GM18498 (cell line): Measurements from ENCODE around the gene DLG2.

Source experiments
- ATAC-seq: cut with Tn5 transposase; IDR thresholded peaks from one replicate; pipeline ENCODE4 v1.9.1; 2021; ENCODE audit warnings: mild to moderate bottlenecking, moderate library complexity; ENCODE audit not compliant: unreplicated experiment

DLG2 gene

DNA sequence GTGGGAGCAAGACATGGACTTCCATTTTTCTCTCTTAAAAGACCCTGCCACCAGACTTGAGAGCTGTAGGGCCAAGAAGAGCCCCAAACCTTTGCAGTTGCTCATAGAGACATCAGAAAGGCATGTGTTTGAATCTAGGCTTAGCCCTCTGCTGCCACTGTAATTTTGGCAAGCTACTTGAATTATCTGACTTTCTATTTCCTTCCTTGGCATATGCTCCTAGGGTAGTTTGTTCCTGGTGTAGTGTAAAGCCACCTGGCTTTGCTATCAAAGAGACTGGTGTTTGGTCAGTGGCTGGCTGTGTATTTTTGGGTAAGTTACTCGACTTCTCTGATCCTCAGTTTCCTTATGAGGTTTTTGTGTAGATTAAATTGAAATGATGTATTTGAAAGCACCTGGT lies 2088.9 kb downstream of the DLG2 start:
- no peak for ATAC-seq

GRCh38 chr11:83537131-83537610 lies 2090.0 kb downstream of the DLG2 start:
- ATAC-seq: no peak

DNA sequence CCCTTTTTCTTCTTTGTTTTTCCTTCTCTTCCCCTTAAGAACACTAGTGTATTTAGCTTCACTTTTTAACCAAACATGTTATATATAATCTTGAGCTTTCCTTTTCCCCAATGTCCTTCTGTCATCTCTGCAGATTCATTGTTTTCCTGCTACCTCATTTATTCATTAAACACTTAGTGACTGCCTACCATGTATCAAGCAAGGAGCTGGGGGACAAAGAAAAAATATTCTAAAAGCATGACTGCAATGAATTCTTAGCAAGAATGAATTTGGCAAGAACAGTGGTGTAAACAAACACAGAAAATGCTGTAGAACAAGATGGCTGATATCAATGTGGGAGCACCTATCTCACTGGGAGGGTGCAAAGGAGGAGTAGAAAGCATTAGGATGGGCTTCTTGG lies 2094.0 kb downstream of the DLG2 start:
- ATAC-seq: no peak

DNA sequence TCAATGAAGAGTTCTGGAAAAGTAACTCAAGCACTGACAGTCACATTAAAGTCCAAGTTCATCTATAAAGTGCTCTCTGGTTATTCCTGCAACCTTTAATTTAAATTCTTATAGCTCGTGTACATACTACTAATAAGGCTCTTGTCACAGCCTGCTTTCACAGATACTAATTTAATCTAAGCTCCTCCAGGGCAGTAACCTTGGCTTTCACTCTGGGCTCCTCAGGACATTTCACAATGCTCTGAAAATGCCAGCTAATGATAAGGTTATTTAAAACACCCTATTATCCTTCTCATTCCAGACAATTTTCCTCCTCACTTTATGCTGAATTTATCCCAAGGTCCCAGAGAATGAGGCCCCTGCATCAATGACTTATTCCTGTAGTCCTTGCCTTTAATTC lies 2098.3 kb downstream of the DLG2 start:
- no peak for ATAC-seq

DNA sequence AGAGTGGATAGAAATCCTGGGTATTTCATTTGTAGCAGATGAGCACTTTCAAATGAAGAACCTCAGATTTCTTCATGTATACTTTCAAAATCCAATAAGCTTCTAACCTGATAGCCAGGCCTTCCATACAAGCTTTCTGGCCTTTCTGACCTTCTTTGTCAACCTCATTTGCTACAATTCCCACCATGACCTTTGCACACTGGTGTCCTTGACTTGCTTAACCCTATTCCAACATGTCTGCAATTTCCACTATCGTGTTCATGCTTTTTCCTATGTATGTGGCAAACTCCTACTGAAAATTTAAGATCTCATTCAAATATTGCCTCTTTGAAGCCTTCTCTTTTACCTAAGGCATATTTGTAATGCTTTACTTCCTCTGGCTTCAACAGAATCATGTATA lies 2098.9 kb downstream of the DLG2 start:
- ATAC-seq: no peak

DNA sequence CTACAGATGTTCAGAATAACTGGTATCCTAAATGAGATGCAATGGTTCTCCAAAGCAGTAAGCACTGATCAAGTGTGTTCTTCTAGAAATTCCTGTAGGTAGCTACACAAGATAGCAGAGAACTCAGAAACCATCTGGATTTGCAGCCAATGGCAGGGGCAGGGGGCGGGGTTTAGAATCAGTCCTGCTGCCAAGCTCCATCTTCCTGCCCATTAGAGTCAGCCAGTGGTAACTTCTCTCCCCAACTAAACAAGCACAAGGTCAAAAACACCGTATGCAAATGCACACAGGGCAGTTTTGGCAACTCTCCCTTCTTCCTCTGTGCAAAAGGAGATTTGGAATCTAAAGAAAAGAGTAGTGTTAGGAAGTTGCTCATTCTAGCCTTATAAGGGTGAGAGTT lies 2103.5 kb downstream of the DLG2 start:
- ATAC-seq: no peak

GRCh38 chr11:83522911-83523310 lies 2104.2 kb downstream of the DLG2 start:
- ATAC-seq: no peak

- ATAC-seq: no peak
Measured at GRCh38 chr11:83521647-83522596, 2105.2 kb downstream of the DLG2 start.

GRCh38 chr11:83520849-83521248 lies 2106.3 kb downstream of the DLG2 start:
- ATAC-seq: no peak

- ATAC-seq: no peak
Measured at GRCh38 chr11:83511646-83512045, 2115.5 kb downstream of the DLG2 start.

DNA sequence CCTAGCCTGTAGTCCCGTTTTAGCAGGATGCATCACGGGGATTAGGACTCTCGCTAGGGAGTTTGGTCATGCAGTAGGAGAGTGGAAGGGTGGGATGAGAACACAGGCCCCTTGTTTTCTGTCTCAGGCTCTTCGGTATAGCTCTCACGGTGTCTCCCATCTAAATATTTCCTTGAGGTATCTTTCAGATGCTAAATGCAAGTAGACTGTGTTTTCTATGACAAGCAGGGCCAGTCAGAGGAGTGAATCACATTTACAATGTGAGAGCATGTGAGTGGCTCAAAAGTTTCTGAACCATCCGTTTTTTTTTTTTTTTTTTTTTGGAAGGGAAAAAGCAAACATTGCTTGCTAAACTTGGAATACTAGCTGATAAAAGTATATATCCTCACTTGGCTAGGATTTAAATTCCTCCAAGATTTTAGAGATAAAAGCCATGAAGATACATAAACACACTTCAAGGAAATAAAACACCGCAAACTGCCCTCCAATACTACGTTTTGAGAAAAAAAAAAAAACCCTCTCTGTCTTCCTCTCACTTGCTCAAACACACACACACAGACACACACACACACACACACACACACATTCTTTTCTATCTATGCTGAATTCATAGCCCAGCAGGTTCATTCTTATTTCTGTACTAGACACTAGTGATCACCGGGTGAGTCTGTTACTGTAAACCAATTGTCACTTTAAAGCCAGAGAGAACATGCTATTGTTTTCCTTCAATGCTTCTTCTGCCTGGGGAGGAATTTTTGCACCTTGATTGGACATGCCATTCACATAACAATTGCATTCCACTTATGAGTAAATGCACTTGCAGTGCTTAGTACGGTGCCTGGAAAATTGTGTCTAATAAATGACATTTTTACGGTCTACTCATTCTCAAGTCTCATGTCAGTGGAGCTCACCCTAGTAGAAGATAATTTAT lies 2116.3 kb downstream of the DLG2 start:
- no peak for ATAC-seq

DNA sequence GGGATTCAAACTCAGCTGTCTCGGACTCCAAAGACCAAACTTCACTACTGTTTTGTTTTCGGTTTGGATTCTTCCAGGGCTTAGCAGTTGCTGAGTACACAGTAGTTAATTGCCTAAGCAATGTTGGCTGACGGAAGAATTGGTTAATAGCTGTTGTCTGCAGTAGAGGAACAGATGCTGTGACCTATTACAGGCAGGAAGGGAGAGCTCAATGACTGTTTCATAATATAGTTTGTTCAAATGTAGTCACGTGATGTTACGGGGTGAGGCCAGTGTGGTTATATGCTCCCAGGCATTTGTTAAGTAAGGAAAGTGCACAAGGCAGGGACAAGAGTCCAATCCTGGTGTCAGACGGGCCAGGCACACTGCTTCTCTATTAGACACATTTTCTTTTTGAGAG lies 2118.3 kb downstream of the DLG2 start:
- ATAC-seq: no peak

- no peak for ATAC-seq
Measured at GRCh38 chr11:83502041-83502440, 2125.1 kb downstream of the DLG2 start.

DNA sequence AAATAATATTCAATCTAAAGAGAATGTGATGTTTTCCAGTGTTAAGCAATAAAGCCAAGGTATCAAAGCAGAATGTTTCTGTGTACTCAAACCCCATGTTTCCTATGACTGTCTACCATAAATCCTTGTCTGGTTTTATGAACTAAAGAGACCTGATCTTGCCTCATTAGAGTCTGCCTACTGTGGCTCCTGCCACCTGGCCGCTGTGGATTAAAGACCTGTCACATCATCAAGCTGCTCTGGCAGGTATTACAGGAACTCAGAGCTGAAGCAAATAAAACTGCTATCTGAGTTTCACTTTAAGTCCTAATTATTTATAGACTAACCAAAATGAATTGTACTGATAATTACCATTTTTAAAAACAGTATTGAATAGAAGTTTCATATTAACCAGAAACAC lies 2133.2 kb downstream of the DLG2 start:
- ATAC-seq: no peak

DNA sequence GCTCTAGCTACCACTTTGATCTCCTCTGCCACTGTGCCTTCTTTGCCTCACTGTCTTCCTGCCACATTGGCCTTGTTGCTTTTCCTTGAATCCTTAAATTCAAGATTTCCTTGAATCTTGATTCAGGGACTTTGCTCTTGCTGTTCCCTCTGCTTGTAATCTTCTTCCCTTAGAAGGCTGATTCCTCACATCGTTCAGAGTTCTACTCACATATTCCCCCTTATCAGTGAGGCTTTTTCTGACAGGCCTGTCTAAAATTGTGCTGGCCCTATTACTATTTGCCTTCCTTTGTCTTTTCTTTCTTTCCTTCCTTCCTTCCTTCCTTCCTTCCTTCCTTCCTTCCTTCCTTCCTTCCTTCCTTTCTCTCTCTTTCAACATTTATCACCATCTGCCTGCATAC lies 2134.1 kb downstream of the DLG2 start:
- ATAC-seq: no peak

- ATAC-seq: no peak
Measured at GRCh38 chr11:83483808-83484207, 2143.3 kb downstream of the DLG2 start.

GRCh38 chr11:83480811-83481210 lies 2146.3 kb downstream of the DLG2 start:
- no peak for ATAC-seq

- no peak for ATAC-seq
Measured at GRCh38 chr11:83480251-83480650, 2146.9 kb downstream of the DLG2 start.

DNA sequence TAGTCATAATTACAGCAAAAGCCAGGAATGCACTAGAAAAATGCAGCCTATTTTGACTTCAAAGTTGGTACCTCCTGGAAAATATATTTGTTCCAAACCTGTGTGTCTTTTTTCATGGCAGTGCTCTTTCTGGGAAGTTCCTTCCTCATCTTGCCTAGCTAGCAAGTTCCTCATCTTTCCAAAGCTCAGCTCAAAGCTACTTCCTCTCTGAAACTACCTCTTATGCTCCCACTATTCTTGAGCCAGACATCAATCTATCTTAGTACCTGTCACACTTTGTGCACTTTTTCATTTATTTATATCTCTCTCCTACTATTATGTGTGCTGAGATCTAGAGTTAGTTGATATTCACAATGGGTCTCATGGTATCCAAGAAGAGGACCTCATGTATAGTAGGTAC lies 2149.4 kb downstream of the DLG2 start:
- ATAC-seq: no peak

DNA sequence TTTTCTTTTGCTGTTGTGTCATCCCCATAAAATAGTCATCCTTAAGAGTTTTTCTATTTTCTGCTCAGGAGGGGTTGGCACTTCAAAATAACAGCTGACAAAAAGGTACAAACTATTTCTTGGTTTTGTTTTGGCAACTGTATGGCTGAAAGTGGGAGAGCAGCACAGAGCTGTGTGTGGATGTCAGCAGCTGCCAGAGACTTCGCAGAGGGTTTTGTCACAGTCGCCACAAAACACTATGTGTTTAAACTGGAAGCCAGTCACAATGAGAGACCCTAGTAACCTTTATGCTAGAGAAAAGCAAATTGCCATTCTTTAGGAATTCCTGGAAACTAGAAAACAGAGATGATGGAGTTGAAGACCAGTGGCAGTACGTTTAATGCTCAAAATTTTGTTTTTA lies 2151.4 kb downstream of the DLG2 start:
- ATAC-seq: peak; percentile 46

DNA sequence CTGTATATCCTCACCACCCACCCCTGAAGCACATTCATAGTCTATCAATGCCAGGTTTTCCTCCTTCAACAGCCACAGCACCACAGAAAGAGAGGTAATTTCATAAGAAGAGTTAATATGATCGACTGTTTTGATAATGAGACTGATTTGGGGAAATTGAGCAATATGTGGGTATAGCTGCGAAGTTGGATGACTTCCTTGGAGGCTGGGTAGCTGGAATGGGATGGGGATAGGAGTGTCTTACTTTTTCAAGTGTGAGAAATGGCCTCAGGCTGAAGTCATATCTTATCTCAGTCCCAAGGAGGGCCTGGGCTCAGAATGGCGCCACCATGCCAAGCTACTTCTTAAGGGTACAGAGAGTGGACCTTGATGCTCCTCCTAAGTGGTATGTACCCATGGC lies 2153.4 kb downstream of the DLG2 start:
- ATAC-seq: no peak

DNA sequence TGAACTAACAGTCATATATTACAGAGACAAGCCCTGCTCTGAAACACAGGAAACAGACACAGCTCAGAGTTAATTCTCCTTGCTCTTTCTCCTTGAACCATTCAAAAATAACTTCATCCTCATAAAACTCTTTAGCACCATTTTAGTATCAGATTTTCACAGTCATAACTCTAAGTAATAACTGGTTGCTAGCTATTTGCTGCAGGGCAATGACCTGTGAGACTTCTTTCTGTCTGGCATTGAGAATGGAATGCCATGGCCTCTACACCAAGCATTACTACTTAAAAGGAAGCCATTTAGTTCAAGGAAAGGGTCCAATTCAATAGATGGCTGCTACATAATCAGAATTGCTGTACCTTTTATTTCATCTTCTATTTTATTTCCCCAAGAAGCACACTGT lies 2154.3 kb downstream of the DLG2 start:
- no peak for ATAC-seq
